Fibroblast of lung (primary cell): Measurements from ENCODE around the gene GGACT. TPM values are rescaled to one million over a fixed set of nuclear protein-coding genes. Genes with fewer than 3 reads are reported as not detected.
A peak's percentile ranks its signal among the peaks of the same experiment; 100 is the strongest.

Source experiments
- DNase-seq, 2 donors: peaks; one replicate each; pipeline versions ENCODE4 v3.0.0 to v3.0.0-alpha.2; 2010; ENCODE audit warnings: low read depth in 2 of 2
- H2AFZ ChIP-seq: 2 replicates; pipeline ENCODE4 v1.5.1; 2012; ENCODE audit warnings: low read length, control low read depth, inconsistent platforms
- H3K27ac ChIP-seq: 2 replicates; pipeline ENCODE4 v1.5.1; 2011; ENCODE audit warnings: low read length, control low read depth; ENCODE audit not compliant: insufficient read depth
- H3K27me3 ChIP-seq: 2 replicates; pipeline ENCODE4 v1.5.1; 2011; ENCODE audit warnings: mild to moderate bottlenecking, low read length; ENCODE audit not compliant: control insufficient read depth, insufficient read depth
- H3K36me3 ChIP-seq: 2 replicates; pipeline ENCODE4 v1.5.1; 2011; ENCODE audit warnings: low read length; ENCODE audit not compliant: control insufficient read depth, insufficient read depth
- H3K4me1 ChIP-seq: 2 replicates; pipeline ENCODE4 v1.5.1; 2011; ENCODE audit warnings: low read length; ENCODE audit not compliant: control insufficient read depth, insufficient read depth; ENCODE audit errors: extremely low read depth
- H3K4me2 ChIP-seq: 2 replicates; pipeline ENCODE4 v1.5.1; 2011; ENCODE audit warnings: low read length, control low read depth; ENCODE audit not compliant: insufficient read depth; ENCODE audit errors: extremely low read depth
- H3K4me3 ChIP-seq, 4 experiments: fragments of 200-600 bp in 1 of 4; sonication (generic) in 1 of 4; replicated peaks in 1 of 4; 2 replicates each; pipeline ENCODE4 v1.5.1; 2011 to 2016; ENCODE audit warnings: low read length in 4 of 4, low read depth in 3 of 4, mild to moderate bottlenecking in 3 of 4, control low read depth in 2 of 4, inconsistent platforms in 1 of 4, mixed read lengths in 1 of 4; ENCODE audit not compliant: insufficient read depth in 1 of 4; ENCODE audit errors: control extremely low read depth in 1 of 4
- H3K79me2 ChIP-seq: 2 replicates; pipeline ENCODE4 v1.5.1; 2012; ENCODE audit warnings: mild to moderate bottlenecking, low read length, inconsistent platforms; ENCODE audit not compliant: control insufficient read depth, insufficient read depth
- H3K9ac ChIP-seq: 2 replicates; pipeline ENCODE4 v1.5.1; 2011; ENCODE audit warnings: mild to moderate bottlenecking, low read length, control low read depth; ENCODE audit not compliant: insufficient read depth
- H3K9me3 ChIP-seq: 2 replicates; pipeline ENCODE4 v1.5.1; 2012; ENCODE audit warnings: low read depth, low read length; ENCODE audit not compliant: control insufficient read depth, insufficient read depth
- H4K20me1 ChIP-seq: 2 replicates; pipeline ENCODE4 v1.5.1; 2011; ENCODE audit warnings: low read length; ENCODE audit not compliant: control insufficient read depth, insufficient read depth; ENCODE audit errors: extremely low read depth
- CTCF ChIP-seq, 2 donors: IDR thresholded peaks in 1 of 2; conservative IDR thresholded peaks in 1 of 2; 1 replicate in 1 of 2; 2 replicates in 1 of 2; pipeline ENCODE4 v1.5.1; 2011 to 2012; ENCODE audit warnings: low read length in 2 of 2, control low read depth in 1 of 2, inconsistent platforms in 1 of 2, low read depth in 1 of 2, mild to moderate bottlenecking in 1 of 2
- EZH2 ChIP-seq: IDR thresholded peaks from 2 replicates; pipeline ENCODE4 v1.5.1; 2012; ENCODE audit warnings: low read length, control low read depth, mild to moderate bottlenecking; ENCODE audit errors: missing control alignments
- polyA plus RNA-seq, 2 donors: library from polyadenylated mRNA; depleted of rRNA in 1 of 2; stranded (reverse) in 1 of 2; unstranded in 1 of 2; fragments of >200 nt; gene quantifications; 2 replicates each; pipeline ENCODE4 v1.2.1, GENCODE V29; 2011 to 2012; ENCODE audit warnings: missing spikeins in 1 of 2
- total RNA-seq: library from RNA; depleted of rRNA; stranded (reverse); fragments of >200 nt; gene quantifications from 2 replicates; pipeline ENCODE4 v1.2.1, GENCODE V29; 2014

GGACT gene
- total and polyA plus RNA-seq, 2 donors (not counting 1 experiment from before 2014, with no cell fraction given): 2.6 to 6.6 TPM

DNA sequence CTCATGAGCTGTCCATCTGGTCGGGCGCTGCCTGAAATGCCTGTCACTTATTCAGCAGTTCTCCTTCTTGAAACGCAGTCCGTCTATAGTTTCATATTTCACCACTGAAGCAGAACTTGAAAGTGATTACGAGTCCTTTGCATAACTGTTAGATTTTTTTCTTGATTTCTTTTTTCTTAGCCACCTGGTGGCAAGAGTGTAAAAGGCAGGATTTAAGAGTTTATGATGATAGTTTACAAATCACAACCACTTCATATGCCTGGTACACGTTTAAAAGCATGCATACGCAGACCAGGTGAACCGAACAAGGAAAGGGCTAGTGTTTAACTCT, 45.8 kb downstream of the GGACT start:
- H3K9me3 ChIP-seq: no peaks in the 10 kb centered on the region
- H3K79me2 ChIP-seq: no peaks in the 10 kb centered on the region
- no peak overlapping the region for H3K9ac ChIP-seq
- TF ChIP-seq EZH2 (no peak), CTCF (conservative IDR thresholded peaks at IDR 0.05 in 1 of 2, IDR thresholded peaks at IDR 0.05 in 1 of 2; ENCODE audit: low read depth in 1 of 2, low read length in 2 of 2) (peak; percentile 34 to 54)
- peaks cover 4% of the 10 kb centered on the region for H3K4me1 ChIP-seq
- H3K36me3 ChIP-seq: no peaks in the 10 kb centered on the region
- no peaks in the 10 kb centered on the region for H3K27me3 ChIP-seq
- H2AFZ ChIP-seq: no peak overlapping the region
- no peaks in the 10 kb centered on the region for H4K20me1 ChIP-seq
- H3K4me2 ChIP-seq: no peak overlapping the region
- H3K4me3 ChIP-seq: no peak overlapping the region
- peak; percentile 29 to 76 for DNase-seq
- no peak overlapping the region for H3K27ac ChIP-seq

DNA sequence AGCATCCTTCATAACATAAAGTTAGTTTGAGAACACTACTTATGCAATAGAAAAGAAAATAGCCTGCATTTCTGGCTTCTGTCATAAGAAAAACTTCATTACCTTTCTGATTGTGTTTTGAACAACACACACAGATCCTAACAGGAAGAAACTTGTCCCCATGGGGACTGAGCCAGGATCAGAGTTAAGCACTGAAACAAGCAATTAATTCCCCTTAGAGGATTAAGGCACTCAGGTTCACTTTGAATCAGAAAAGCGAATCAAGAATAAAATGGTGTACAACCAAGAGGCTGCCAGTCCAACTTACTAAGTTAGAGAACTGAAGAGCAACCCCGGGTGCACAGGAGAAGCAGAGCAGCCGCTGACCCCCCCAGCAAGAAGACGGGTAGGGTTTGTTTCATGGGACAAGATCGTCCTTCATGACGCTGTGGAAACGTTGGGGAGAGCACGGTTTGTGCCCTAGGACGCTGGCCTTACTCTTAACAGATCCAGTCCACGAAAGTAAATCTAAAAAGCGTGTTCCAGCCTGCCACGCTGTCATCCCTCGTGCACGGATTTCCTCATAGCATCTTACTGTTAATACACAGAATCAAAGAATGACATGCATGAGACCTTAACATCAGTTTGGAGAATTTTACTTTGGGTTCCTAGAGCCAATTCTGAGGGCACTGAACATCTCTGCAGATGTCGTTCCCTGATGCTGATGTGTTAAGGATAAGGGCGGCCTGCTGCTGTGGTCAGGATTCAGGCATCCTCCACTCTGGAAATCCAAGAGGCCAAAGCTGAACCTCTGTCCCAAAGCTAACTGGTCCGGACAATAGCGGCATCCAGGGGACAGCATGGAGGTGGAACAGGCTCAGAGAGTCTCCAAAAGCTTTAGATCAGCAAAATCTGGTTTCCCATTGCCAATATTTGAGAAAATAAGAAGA, 46.4 kb downstream of the GGACT start:
- no peaks in the 10 kb centered on the region for H3K9me3 ChIP-seq
- H3K4me2 ChIP-seq: no peak overlapping the region
- H2AFZ ChIP-seq: no peak overlapping the region
- H3K27me3 ChIP-seq: no peaks in the 10 kb centered on the region
- no peak overlapping the region for H3K4me3 ChIP-seq
- TF ChIP-seq EZH2: no peak
- TF ChIP-seq CTCF (conservative IDR thresholded peaks at IDR 0.05 in 1 of 2, IDR thresholded peaks at IDR 0.05 in 1 of 2; ENCODE audit: low read depth in 1 of 2, low read length in 2 of 2): no peak
- H3K79me2 ChIP-seq: no peaks in the 10 kb centered on the region
- H4K20me1 ChIP-seq: no peaks in the 10 kb centered on the region
- DNase-seq: no peak
- no peaks in the 10 kb centered on the region for H3K36me3 ChIP-seq
- peaks cover 4% of the 10 kb centered on the region for H3K4me1 ChIP-seq
- H3K9ac ChIP-seq: no peak overlapping the region
- no peak overlapping the region for H3K27ac ChIP-seq

- Histone ChIP-seq H3K4me2 (no peak overlapping the region), H4K20me1 (no peaks in the 10 kb centered on the region), H3K9me3 (no peaks in the 10 kb centered on the region), H3K4me3 (no peak overlapping the region), H3K9ac (no peak overlapping the region), H3K4me1 (peaks cover 4% of the 10 kb centered on the region), H3K27me3 (no peaks in the 10 kb centered on the region), H2AFZ (no peak overlapping the region), H3K27ac (no peak overlapping the region), H3K79me2 (no peaks in the 10 kb centered on the region), H3K36me3 (no peaks in the 10 kb centered on the region)
- no peak for DNase-seq
- TF ChIP-seq CTCF (conservative IDR thresholded peaks at IDR 0.05 in 1 of 2, IDR thresholded peaks at IDR 0.05 in 1 of 2; ENCODE audit: low read depth in 1 of 2, low read length in 2 of 2) (no peak), EZH2 (no peak)
Measured at GRCh38 chr13:100540621-100541020, 48.0 kb downstream of the GGACT start.
